RCC 7860 (cell line): ENCODE measurements around the gene FBXO33.
"Not testable (repeated sequence)": the region's sequence is repeated elsewhere in the genome, so short reads cannot be mapped to it uniquely, and the experiment has no call there.

Experiments used
- DNase-seq: peaks from one replicate; pipeline ENCODE4 v3.0.0-alpha.2; 2015; ENCODE audit warnings: low spot score
- FAIRE-seq: peaks from 2 replicates; lab custom pipeline; 2012; peaks lifted over from hg19 to GRCh38; lab: Jason Lieb, UNC

Gene FBXO33

GRCh38 chr14:39374851-39375250 lies 57.4 kb downstream of the FBXO33 start:
- FAIRE-seq (no peak), DNase-seq (no peak)

GRCh38 chr14:39372656-39373055 lies 59.6 kb downstream of the FBXO33 start:
- FAIRE-seq = no peak
- DNase-seq = no peak

GRCh38 chr14:39370415-39370814 lies 61.8 kb downstream of the FBXO33 start:
- DNase-seq (no peak), FAIRE-seq (no peak)

- no peak for FAIRE-seq
- no peak for DNase-seq
These were observed 63.2 kb downstream of the FBXO33 start for GRCh38 chr14:39369029-39369428.

GRCh38 chr14:39368261-39368959 lies 63.8 kb downstream of the FBXO33 start:
- FAIRE-seq = peak; percentile 67

GRCh38 chr14:39367387-39367751 lies 64.9 kb downstream of the FBXO33 start:
- DNase-seq (no peak), FAIRE-seq (no peak)

More at GRCh38 chr14:39368261-39368959, 63.8 kb downstream of the FBXO33 start:
- peak; percentile 22 for DNase-seq

GRCh38 chr14:39366460-39367386 lies 65.5 kb downstream of the FBXO33 start:
- DNase-seq (no peak), FAIRE-seq (no peak)

GRCh38 chr14:39365354-39365753 lies 66.9 kb downstream of the FBXO33 start:
- FAIRE-seq = no peak
- DNase-seq = no peak

GRCh38 chr14:39364509-39364908 lies 67.7 kb downstream of the FBXO33 start:
- DNase-seq (no peak), FAIRE-seq (no peak)

- FAIRE-seq, DNase-seq: not testable (repeated sequence)
These were observed 70.7 kb downstream of the FBXO33 start for GRCh38 chr14:39361556-39361955.

- FAIRE-seq (no peak), DNase-seq (no peak)
These were observed 71.9 kb downstream of the FBXO33 start for GRCh38 chr14:39360316-39360715.

GRCh38 chr14:39359069-39359468 lies 73.2 kb downstream of the FBXO33 start:
- not testable (repeated sequence) for DNase-seq, FAIRE-seq

GRCh38 chr14:39351708-39352107 lies 80.5 kb downstream of the FBXO33 start:
- no peak for DNase-seq
- FAIRE-seq = no peak

GRCh38 chr14:39350866-39351265 lies 81.4 kb downstream of the FBXO33 start:
- DNase-seq = no peak
- no peak for FAIRE-seq
